HCT116 (cell line): Measurements from ENCODE around the gene NKAIN4.

Source experiments
- CTCF ChIP-seq, 3 experiments: fragments of 200-600 bp in 1 of 3; sonication (generic) in 1 of 3; IDR thresholded peaks in 2 of 3; conservative IDR thresholded peaks in 1 of 3; 2 replicates each; pipeline ENCODE4 v1.5.1; 2012 to 2017; ENCODE audit warnings: low read depth in 2 of 3, low read length in 2 of 3, antibody characterized with exemption in 1 of 3, borderline replicate concordance in 1 of 3, control low read depth in 1 of 3, mild to moderate bottlenecking in 1 of 3, mixed read lengths in 1 of 3, mixed run types in 1 of 3, moderate library complexity in 1 of 3; ENCODE audit not compliant: insufficient read depth in 1 of 3
- EZH2 ChIP-seq: fragments of 200-600 bp; sonication (generic); IDR thresholded peaks from 2 replicates; pipeline ENCODE4 v1.6.1; 2017; ENCODE audit warnings: antibody characterized with exemption, mixed run types
- POLR2A ChIP-seq: IDR thresholded peaks from 2 replicates; pipeline ENCODE4 v1.7.0; 2011; ENCODE audit warnings: borderline replicate concordance; ENCODE audit not compliant: insufficient read depth, insufficient read length; ENCODE audit errors: extremely low read depth
- POLR2AphosphoS5 ChIP-seq: IDR thresholded peaks from 2 replicates; pipeline ENCODE4 v1.6.1; 2011; ENCODE audit warnings: mild to moderate bottlenecking, low read depth, low read length, moderate library complexity

- no peak for TF ChIP-seq POLR2AphosphoS5
- TF ChIP-seq EZH2 = no peak
- TF ChIP-seq POLR2A = no peak
- TF ChIP-seq CTCF (IDR thresholded peaks at IDR 0.05 in 2 of 3, conservative IDR thresholded peaks at IDR 0.05 in 1 of 3; ENCODE audit: borderline replicate concordance in 1 of 3, insufficient read depth in 1 of 3, low read depth in 2 of 3, low read length in 2 of 3) = no peak
Observed at GRCh38 chr20:63279931-63280330, 25.7 kb upstream of the NKAIN4 start.
